T-cell (primary cell): ENCODE results near the gene HSPA1L. TPM values are rescaled to one million over a fixed set of nuclear protein-coding genes. Genes with fewer than 3 reads are reported as not detected.

Experiments
- ATAC-seq, 4 experiments: fragments of 200-7000 bp in 3 of 4; fragments of 150-1000 bp in 1 of 4; cut with Tn5 transposase; replicated peaks in 1 of 4; 1 replicate in 3 of 4; 2 replicates in 1 of 4; pipeline ENCODE4 v1.10.0; 2021; ENCODE audit warnings: moderate library complexity in 3 of 4, mild to moderate bottlenecking in 2 of 4, moderate number of reproducible peaks in 1 of 4
- CTCF ChIA-PET, 2 donors: fragments of 300-600 bp; sonication (Branson Sonifier 250); formaldehyde crosslinking; loops; one replicate each; lab custom pipeline; 2022; ENCODE audit warnings: antibody characterized with exemption in 2 of 2; lab: Charles Lee
- POLR2A ChIA-PET, 2 donors: fragments of 300-600 bp; sonication (Branson Sonifier 250); formaldehyde crosslinking; loops; one replicate each; lab custom pipeline; 2022; ENCODE audit warnings: antibody characterized with exemption in 2 of 2; lab: Charles Lee
- DNase-seq, 35 experiments: peaks; one replicate each; pipeline versions ENCODE4 v3.0.0 to v3.0.0-alpha.2; 2013 to 2023
- H3K27ac ChIP-seq: one replicate; pipeline ENCODE4 v1.5.1; 2013; ENCODE audit warnings: low read length
- H3K27me3 ChIP-seq, 2 experiments: replicated peaks in 1 of 2; 1 replicate in 1 of 2; 2 replicates in 1 of 2; pipeline versions ENCODE4 v1.6.1 to v1.7.0; 2013; ENCODE audit warnings: low read length in 1 of 2, mixed read lengths in 1 of 2; ENCODE audit not compliant: control insufficient read depth in 2 of 2, insufficient read depth in 2 of 2; ENCODE audit errors: extremely low read depth in 1 of 2
- H3K36me3 ChIP-seq, 2 donors: 1 replicate in 1 of 2; 2 replicates in 1 of 2; pipeline versions ENCODE4 v1.6.1 to v1.7.0; 2013; ENCODE audit warnings: low read length in 1 of 2; ENCODE audit not compliant: control insufficient read depth in 2 of 2, insufficient read depth in 1 of 2; ENCODE audit errors: extremely low read depth in 1 of 2
- H3K4me1 ChIP-seq, 2 experiments: 1 replicate in 1 of 2; 2 replicates in 1 of 2; pipeline versions ENCODE4 v1.6.1 to v1.7.0; 2013; ENCODE audit warnings: low read length in 2 of 2, mixed read lengths in 1 of 2; ENCODE audit not compliant: insufficient read depth in 2 of 2, control insufficient read depth in 1 of 2; ENCODE audit errors: extremely low read depth in 1 of 2
- H3K4me3 ChIP-seq, 2 donors: 1 replicate in 1 of 2; 2 replicates in 1 of 2; pipeline versions ENCODE4 v1.5.1 to v1.7.0; 2013; ENCODE audit warnings: mild to moderate bottlenecking in 2 of 2, low read length in 1 of 2, moderate library complexity in 1 of 2; ENCODE audit not compliant: control insufficient read depth in 1 of 2; ENCODE audit errors: extremely low read depth in 1 of 2
- H3K9me3 ChIP-seq: 2 replicates; pipeline ENCODE4 v1.7.0; 2013
- H3K27ac Mint-ChIP-seq, 2 donors: one replicate each; pipeline ENCODE4 v1.8.0; 2020 to 2021; ENCODE audit warnings: mild to moderate bottlenecking in 2 of 2, mixed read lengths in 2 of 2
- H3K27me3 Mint-ChIP-seq, 2 donors: one replicate each; pipeline ENCODE4 v1.8.0; 2021 to 2022; ENCODE audit warnings: mixed read lengths in 2 of 2
- H3K36me3 Mint-ChIP-seq: one replicate; pipeline ENCODE4 v1.8.0; 2021; ENCODE audit warnings: mixed read lengths
- H3K4me1 Mint-ChIP-seq, 3 donors: one replicate each; pipeline ENCODE4 v1.8.0; 2020 to 2022; ENCODE audit warnings: mixed read lengths in 3 of 3, mild to moderate bottlenecking in 1 of 3
- H3K4me3 Mint-ChIP-seq, 3 donors: one replicate each; pipeline ENCODE4 v1.8.0; 2020 to 2022; ENCODE audit warnings: mild to moderate bottlenecking in 3 of 3, mixed read lengths in 3 of 3, moderate library complexity in 3 of 3
- H3K9me3 Mint-ChIP-seq, 3 donors: one replicate each; pipeline ENCODE4 v1.8.0; 2020 to 2022; ENCODE audit warnings: mixed read lengths in 3 of 3
- WGBS: methylation state at CpG from one replicate; pipeline ENCODE4 v1.1.5; 2013; ENCODE audit warnings: missing lambda C conversion rate; ENCODE audit not compliant: insufficient coverage; 5-methylcytosine and 5-hydroxymethylcytosine counted together
- total RNA-seq, 35 experiments: library from RNA in 6 of 35; stranded (reverse) in 6 of 35; fragments of 120-200 nt in 1 of 35; gene quantifications; one replicate each; pipeline versions ENCODE4 v1.2.1 to v1.2.4 and lab custom pipeline; 2013 to 2026

Gene HSPA1L
- total RNA-seq, 5 donors from 2014 or later (not counting 1 experiment from before 2014, with no cell fraction given) = 2.8 to 8.5 (median 8.1) TPM

- H3K4me1 Mint-ChIP-seq = peaks cover 44 to 62% (median 60%) of the 10 kb centered on the region in 3 donors
- H3K36me3 Mint-ChIP-seq = peaks cover 25% of the 10 kb centered on the region
- WGBS = 0% methylated on average over 50 of the region's 59 CpGs
- CTCF ChIA-PET = interaction anchor here (0.6 to 1.0 kb wide), 4 partner anchors 28 to 255 kb away, joined by 4 to 8 read pairs (median 5); no protein-coding TSS in a partner anchor
- peaks cover 27 to 64% of the 10 kb centered on the region in 2 experiments for H3K4me1 ChIP-seq
- peak overlapping the region; percentile 97 for H3K27ac ChIP-seq
- H3K27ac Mint-ChIP-seq = peak overlapping the region; percentile 98 to 100
- peak overlapping the region; percentile 94 to 98 (median 98) for H3K4me3 Mint-ChIP-seq
- no peaks in the 10 kb centered on the region for H3K9me3 ChIP-seq
- H3K27me3 ChIP-seq = no peaks in the 10 kb centered on the region
- DNase-seq = peak; percentile 59 to 87 (median 79)
- peak; percentile 77 to 79 (median 78) for ATAC-seq
- H3K27me3 Mint-ChIP-seq = no peaks in the 10 kb centered on the region
- peak overlapping the region; percentile 97 to 98 for H3K4me3 ChIP-seq
- H3K36me3 ChIP-seq = peaks cover 0 to 31% of the 10 kb centered on the region in 2 donors
- POLR2A ChIA-PET = interaction anchor here (0.6 to 1.4 kb wide), 6 partner anchors 8 to 96 kb away, joined by 3 to 29 read pairs (median 4); partner anchors contain the start of gene NEU1 (in 1 of the 2)
- H3K9me3 Mint-ChIP-seq = no peaks in the 10 kb centered on the region
Observed at GRCh38 chr6:31834367-31835250, 19.5 kb upstream of the HSPA1L start.

- ATAC-seq = no peak
- POLR2A ChIA-PET = interaction anchor here (0.5 to 0.8 kb wide), 3 partner anchors 16 to 1262 kb away, joined by 4 to 8 read pairs (median 4); partner anchors contain the start of genes HSPA1A (in 1 of the 2) and HSPA1L (in 1 of the 2)
- no peaks in the 10 kb centered on the region for H3K27me3 ChIP-seq
- DNase-seq = no peak
- no peak overlapping the region for H3K4me3 ChIP-seq
- Mint-ChIP-seq H3K4me3 (peak overlapping the region; percentile 81 to 95 (median 91)), H3K36me3 (peaks cover 7% of the 10 kb centered on the region), H3K27me3 (no peaks in the 10 kb centered on the region), H3K27ac (peak overlapping the region; percentile 86 to 96), H3K9me3 (no peaks in the 10 kb centered on the region), H3K4me1 (peaks cover 26 to 51% (median 44%) of the 10 kb centered on the region in 3 donors)
- H3K36me3 ChIP-seq = peaks cover 0 to under 1% of the 10 kb centered on the region in 2 donors
- H3K4me1 ChIP-seq = peaks cover 16 to 52% of the 10 kb centered on the region in 2 experiments
- 100% methylated on average over 5 of the region's 15 CpGs for WGBS
- no peaks in the 10 kb centered on the region for H3K9me3 ChIP-seq
- no peak overlapping the region for H3K27ac ChIP-seq
- CTCF ChIA-PET = interaction anchor here (0.6 to 1.7 kb wide), 6 partner anchors 14 to 165 kb away, joined by 3 to 6 read pairs (median 3); partner anchors contain the start of gene NEU1 (in 1 of the 2)
Observed at GRCh38 chr6:31831350-31832215, 16.5 kb upstream of the HSPA1L start.

GRCh38 chr6:31830886-31831335, 15.8 kb upstream of the HSPA1L start:
- DNase-seq (no peak), ATAC-seq (no peak)
- Histone ChIP-seq H3K27ac (peak overlapping the region; percentile 60), H3K9me3 (no peaks in the 10 kb centered on the region), H3K27me3 (no peaks in the 10 kb centered on the region), H3K4me1 (peaks cover 13 to 52% of the 10 kb centered on the region in 2 experiments), H3K36me3 (no peaks in the 10 kb centered on the region), H3K4me3 (peak overlapping the region; percentile 57 to 62)
- CTCF ChIA-PET = interaction anchor here (0.6 to 1.8 kb wide), 13 partner anchors 13 to 1614 kb away, joined by 3 to 29 read pairs (median 4); partner anchors contain the start of genes DDAH2 (in 1 of the 2), NCR3 (in 1 of the 2) and NEU1 (in 1 of the 2)
- WGBS = no CpG with 5 or more reads among the region's 6 CpGs
- H3K4me3 Mint-ChIP-seq = peak overlapping the region; percentile 81 to 95 (median 91)
- H3K9me3 Mint-ChIP-seq = no peaks in the 10 kb centered on the region
- POLR2A ChIA-PET = interaction anchor here (0.6 to 0.8 kb wide), 2 partner anchors 16 to 32 kb away, joined by 4 to 5 read pairs; partner anchors contain the start of genes HSPA1A (in 1 of the 2) and HSPA1L (in 1 of the 2)
- H3K4me1 Mint-ChIP-seq = peaks cover 25 to 45% (median 43%) of the 10 kb centered on the region in 3 donors
- peak overlapping the region; percentile 86 to 96 for H3K27ac Mint-ChIP-seq
- H3K27me3 Mint-ChIP-seq = no peaks in the 10 kb centered on the region
- peaks cover under 1% of the 10 kb centered on the region for H3K36me3 Mint-ChIP-seq

DNA sequence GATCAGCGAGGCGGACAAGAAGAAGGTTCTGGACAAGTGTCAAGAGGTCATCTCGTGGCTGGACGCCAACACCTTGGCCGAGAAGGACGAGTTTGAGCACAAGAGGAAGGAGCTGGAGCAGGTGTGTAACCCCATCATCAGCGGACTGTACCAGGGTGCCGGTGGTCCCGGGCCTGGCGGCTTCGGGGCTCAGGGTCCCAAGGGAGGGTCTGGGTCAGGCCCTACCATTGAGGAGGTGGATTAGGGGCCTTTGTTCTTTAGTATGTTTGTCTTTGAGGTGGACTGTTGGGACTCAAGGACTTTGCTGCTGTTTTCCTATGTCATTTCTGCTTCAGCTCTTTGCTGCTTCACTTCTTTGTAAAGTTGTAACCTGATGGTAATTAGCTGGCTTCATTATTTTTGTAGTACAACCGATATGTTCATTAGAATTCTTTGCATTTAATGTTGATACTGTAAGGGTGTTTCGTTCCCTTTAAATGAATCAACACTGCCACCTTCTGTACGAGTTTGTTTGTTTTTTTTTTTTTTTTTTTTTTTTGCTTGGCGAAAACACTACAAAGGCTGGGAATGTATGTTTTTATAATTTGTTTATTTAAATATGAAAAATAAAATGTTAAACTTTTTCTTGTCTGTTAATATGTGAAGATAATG, 14.7 kb upstream of the HSPA1L start:
- DNase-seq (peak in 2 of 35 experiments; percentile 24 to 75), ATAC-seq (peak in 1 of 4 experiments; percentile 21)
- ChIA-PET CTCF (interaction anchor here (0.6 to 1.8 kb wide), 23 partner anchors 16 to 333 kb away, joined by 3 to 29 read pairs (median 5); partner anchors contain the start of genes ATP6V1G2 (in 1 of the 2), CLIC1 (in 1 of the 2), DDAH2 (in 1 of the 2) and LSM2 (in 1 of the 2)), POLR2A (interaction anchor here (0.6 kb wide), 2 partner anchors 39 to 73 kb away, joined by 3 read pairs; no protein-coding TSS in a partner anchor)
- Histone ChIP-seq H3K27ac (peak overlapping the region; percentile 60), H3K27me3 (no peaks in the 10 kb centered on the region), H3K36me3 (no peaks in the 10 kb centered on the region), H3K4me3 (peak overlapping the region; percentile 57 to 62), H3K9me3 (no peaks in the 10 kb centered on the region), H3K4me1 (peaks cover 13 to 45% of the 10 kb centered on the region in 2 experiments)
- Mint-ChIP-seq H3K27ac (peak overlapping the region; percentile 86 to 96), H3K9me3 (no peaks in the 10 kb centered on the region), H3K4me3 (peak overlapping the region; percentile 81 to 95 (median 91)), H3K4me1 (peaks cover 27 to 46% (median 37%) of the 10 kb centered on the region in 3 donors), H3K27me3 (no peaks in the 10 kb centered on the region), H3K36me3 (no peaks in the 10 kb centered on the region)
- 0% methylated on average over 6 of the region's 15 CpGs for WGBS
